Activated CD8-positive, alpha-beta memory T cell treated with anti-CD3 and anti-CD28 coated beads for 36 hours (primary cell): ENCODE data around the gene CHN2. TPM values are rescaled to one million over a fixed set of nuclear protein-coding genes. Genes with fewer than 3 reads are reported as not detected.

ENCODE experiments used
- CTCF ChIA-PET: fragments of 350-600 bp; sonication (Branson Sonifier 250); formaldehyde crosslinking; loops from one replicate; lab custom pipeline; 2021; ENCODE audit warnings: antibody characterized with exemption; lab: Charles Lee
- POLR2A ChIA-PET: fragments of 350-600 bp; sonication (Branson Sonifier 250); formaldehyde crosslinking; loops from one replicate; lab custom pipeline; 2021; ENCODE audit warnings: antibody characterized with exemption; lab: Charles Lee
- total RNA-seq, 2 experiments: library from RNA; stranded (reverse); gene quantifications; one replicate each; pipeline ENCODE4 v1.2.3, GENCODE V29; 2021

CHN2 gene
- total RNA-seq, 2 experiments from 2014 or later, result 4.8 to 6.1 TPM

DNA sequence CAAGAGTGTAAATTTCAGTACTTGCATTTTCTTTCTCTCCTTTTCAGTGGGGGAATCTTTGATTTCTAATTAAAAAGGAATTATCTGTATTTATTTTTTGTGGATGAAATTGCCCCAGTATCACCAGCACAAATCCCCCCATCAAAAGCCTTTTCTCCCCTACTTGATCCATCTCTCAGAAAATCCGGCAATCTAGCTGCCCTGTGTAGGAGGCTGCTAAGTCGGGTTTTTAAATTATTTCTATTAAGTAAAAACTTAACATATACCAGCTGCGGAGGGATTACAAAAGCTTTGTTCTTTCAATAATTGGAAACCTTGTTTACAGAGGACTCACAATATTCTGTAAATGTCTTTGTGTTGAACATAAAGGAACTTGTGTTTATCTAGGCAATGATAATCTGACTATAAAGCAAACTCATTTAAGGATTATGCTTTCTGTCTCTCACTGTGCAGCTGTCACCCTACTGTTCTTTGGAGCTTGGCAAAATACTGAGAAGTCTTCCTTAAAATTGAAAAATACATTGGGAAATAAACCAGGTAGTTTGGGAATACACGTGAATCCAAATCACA is 191.7 kb downstream of the CHN2 start:
- ChIA-PET POLR2A (no interaction called here), CTCF (interaction anchor here (1.2 kb wide), 1 partner anchor 196 kb away, joined by 3 read pairs; no protein-coding TSS in a partner anchor)

DNA sequence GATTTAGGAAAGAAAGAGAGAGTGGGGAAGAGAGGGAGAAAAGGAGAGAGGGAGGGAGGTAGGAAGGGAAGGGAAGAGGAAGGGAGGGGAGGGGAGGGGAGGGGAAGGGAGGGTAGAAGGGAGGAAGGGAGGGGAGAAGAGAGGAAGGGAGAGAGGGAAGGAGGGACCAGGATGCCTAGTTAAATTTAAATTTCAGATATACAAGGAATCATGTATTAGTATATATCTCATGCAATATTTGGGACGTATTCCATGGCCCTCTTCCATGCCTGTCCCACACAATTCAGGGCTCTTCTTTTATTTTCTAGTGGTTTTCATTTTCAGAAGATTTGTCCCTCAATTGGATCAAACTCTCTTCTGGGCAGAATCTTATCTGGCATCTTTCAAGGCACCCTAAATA is 196.7 kb downstream of the CHN2 start:
- CTCF ChIA-PET, result no interaction called here
- POLR2A ChIA-PET, result no interaction called here

DNA sequence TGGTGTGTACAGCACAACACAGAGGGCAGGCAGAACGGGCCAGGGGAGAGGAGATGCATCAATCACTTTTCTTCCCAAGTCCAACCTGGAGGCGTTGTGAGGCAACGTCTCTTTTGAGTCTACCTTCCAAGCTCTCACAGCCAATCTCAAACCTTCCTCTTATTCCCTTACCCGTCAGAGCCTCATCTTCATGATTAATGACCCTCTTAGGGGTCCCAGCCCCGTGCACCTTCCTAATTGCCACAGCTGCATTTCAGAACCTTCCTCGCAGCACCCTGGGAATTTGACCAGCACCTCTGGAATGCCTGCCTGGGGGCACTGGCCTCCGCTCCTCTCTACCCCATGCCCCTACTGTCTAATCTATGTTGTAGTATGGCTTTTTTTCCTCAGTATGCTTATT is 199.7 kb downstream of the CHN2 start:
- CTCF ChIA-PET, result interaction anchor here (0.8 kb wide), 1 partner anchor 1691 kb away, joined by 3 read pairs; no protein-coding TSS in a partner anchor
- POLR2A ChIA-PET, result no interaction called here

DNA sequence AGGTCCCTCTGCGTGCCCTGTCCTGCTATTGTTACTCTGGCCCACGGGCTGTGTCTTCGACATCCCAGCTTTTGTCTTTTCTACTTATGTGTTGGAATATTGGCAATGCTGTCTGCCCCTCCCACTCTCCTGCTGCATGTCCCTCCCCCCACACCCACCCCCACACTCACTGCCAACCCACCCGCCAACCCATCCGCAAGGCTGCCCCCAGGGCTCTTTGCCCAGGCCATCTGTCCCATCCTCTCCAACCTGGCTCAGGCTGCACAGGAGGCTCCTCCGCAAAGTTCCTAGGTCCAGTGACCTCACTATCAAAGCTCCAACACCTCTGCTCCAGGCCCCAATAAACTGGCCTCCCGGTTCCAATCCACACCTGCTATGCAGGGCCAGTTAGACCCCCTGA is 202.0 kb downstream of the CHN2 start:
- ChIA-PET CTCF (interaction anchor here (0.6 to 1.6 kb wide), 2 partner anchors 469 to 1319 kb away, joined by 3 to 4 read pairs; no protein-coding TSS in a partner anchor), POLR2A (no interaction called here)

DNA sequence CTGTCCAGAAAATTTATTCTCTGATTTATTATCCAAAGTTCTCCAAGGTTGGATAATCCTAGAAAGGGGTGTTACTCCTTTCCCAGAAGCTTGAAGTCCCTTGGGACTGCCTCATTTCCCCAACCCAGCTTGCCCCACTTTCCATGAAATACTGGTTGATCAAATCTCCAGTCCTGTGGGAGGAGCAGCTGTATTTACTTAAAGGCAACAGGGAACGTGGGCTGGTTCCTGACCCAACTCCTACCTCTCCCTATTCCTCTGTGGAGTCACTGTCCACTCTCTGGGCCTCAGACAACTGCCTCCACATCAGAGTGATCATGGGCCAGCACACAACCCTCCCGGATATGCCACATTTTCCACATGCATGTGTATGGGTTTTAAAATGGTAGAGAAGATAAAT is 202.8 kb downstream of the CHN2 start:
- CTCF ChIA-PET, result interaction anchor here (0.7 to 1.6 kb wide), 6 partner anchors 11 to 1033 kb away, joined by 3 to 4 read pairs (median 3); no protein-coding TSS in a partner anchor
- POLR2A ChIA-PET, result no interaction called here

DNA sequence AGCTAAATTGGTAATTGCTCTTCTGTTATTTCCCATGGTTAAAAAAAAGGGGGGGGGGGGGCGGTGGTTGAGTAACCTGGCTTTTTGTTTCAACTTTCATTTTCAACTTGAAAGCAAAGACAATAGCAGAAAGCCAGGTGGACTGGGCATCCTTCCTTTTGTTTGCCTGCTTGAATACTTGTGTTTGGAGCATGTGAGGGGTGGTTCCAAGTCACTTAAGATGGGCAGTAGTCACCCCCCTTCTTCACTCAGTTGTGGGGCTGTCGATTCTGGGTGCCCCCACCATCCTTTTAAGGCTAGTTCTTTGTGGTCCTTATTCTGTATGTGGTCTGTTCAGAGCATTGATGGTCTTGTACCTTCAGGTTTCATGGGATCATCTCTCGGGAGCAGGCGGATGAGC is 203.4 kb downstream of the CHN2 start:
- ChIA-PET CTCF (interaction anchor here (0.7 to 1.4 kb wide), 5 partner anchors 10 to 1034 kb away, joined by 3 to 4 read pairs (median 3); no protein-coding TSS in a partner anchor), POLR2A (no interaction called here)

DNA sequence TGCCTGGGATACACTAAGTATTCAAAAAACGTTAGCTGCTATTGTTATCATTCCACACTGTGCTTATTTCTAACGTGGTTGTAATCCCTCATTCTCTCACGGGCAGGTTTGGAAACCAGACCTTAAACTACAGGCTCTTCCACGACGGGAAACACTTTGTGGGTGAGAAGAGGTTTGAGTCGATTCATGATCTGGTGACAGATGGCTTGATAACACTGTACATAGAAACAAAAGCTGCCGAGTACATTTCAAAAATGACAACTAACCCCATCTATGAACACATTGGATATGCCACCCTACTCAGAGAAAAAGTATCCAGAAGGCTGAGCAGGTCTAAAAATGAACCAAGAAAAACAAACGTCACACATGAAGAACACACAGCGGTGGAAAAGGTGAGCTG is 205.9 kb downstream of the CHN2 start:
- ChIA-PET POLR2A (no interaction called here), CTCF (interaction anchor here (1.3 kb wide), 1 partner anchor 210 kb away, joined by 3 read pairs; no protein-coding TSS in a partner anchor)

DNA sequence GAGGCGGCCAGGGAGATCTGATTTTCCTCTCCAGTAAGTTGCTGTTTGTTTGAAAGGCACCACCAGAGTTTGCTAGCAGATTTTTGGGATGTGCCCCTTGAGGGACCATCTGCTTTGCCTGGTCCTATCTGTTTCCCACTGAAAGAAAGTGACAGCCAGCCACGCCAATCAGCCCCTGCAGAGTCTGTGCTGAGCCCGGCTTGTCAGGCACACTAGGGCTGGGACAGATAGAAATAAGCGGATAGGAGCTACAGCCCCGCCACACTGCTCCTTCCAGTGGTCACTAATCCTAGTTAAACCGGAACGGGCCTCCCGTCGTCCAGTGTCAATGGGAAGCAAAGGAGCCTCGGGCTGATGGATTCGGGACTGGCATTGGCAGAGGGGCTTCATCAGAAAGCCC is 207.2 kb downstream of the CHN2 start:
- POLR2A ChIA-PET, result no interaction called here
- CTCF ChIA-PET, result no interaction called here

DNA sequence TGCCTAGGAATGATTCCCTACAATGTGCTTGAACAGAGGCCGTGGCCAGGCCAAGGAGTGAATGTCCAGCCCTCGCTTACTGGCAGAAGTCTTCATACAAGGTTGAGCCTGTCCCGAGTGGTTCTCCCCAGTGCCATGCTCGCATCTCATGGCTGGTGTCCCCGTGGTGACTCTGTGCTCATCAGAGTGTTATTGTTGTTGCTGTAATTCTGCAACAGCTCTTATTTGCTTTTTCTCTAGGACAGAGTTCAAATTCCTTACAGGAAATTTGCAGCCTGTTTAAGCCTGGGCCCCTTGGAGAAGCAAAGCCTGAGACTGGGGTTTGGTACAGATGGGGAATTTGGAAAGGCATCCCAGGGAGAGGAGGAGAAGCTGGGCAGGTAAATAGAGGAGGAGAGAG is 211.3 kb downstream of the CHN2 start:
- ChIA-PET CTCF (interaction anchor here (7.2 kb wide), 1 partner anchor 481 kb away, joined by 75 read pairs; no protein-coding TSS in a partner anchor), POLR2A (no interaction called here)

DNA sequence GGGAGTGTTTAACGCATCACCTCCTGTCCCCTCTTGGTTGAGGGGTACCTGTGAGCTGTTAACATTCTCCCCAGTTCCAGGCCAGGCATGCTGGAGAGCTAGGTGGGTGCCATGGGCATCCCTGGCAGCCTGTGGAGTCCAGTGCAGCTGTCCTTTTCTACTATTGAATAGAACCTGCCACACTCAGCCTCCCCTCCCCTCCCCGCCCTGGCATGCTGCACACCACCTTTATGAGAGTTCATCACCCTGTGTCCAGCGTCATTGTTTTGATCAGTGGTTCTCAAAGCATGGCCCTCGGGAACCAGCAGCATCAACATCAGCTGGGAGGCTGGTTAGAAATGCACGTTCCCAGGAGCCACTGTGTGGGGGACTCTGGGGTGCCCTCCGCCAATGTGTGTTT is 211.8 kb downstream of the CHN2 start:
- CTCF ChIA-PET, result interaction anchor here (7.2 kb wide), 1 partner anchor 481 kb away, joined by 75 read pairs; no protein-coding TSS in a partner anchor
- POLR2A ChIA-PET, result no interaction called here

DNA sequence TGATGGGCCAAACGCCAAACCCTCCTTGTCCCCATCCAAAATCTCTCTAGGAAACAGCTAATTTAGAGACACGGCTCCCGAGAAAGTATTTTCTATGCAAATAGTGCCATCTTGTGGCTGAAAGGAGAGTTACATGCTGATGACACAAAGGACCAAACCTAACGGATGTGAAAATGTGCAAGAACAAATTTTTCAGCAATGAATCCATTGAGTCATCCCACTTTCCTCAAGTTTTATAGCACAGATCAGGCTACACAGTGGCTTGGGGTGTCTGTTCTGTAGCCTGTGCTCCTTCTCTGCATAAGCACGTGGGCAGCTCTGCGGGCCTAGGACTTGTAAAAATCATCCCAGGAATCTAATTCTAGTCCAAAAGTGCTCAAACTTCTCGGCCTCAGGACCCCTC is 214.3 kb downstream of the CHN2 start:
- ChIA-PET CTCF (interaction anchor here (0.6 to 7.2 kb wide), 15 partner anchors 9 to 484 kb away, joined by 3 to 75 read pairs (median 4); partner anchors contain the start of gene CHN2), POLR2A (no interaction called here)

DNA sequence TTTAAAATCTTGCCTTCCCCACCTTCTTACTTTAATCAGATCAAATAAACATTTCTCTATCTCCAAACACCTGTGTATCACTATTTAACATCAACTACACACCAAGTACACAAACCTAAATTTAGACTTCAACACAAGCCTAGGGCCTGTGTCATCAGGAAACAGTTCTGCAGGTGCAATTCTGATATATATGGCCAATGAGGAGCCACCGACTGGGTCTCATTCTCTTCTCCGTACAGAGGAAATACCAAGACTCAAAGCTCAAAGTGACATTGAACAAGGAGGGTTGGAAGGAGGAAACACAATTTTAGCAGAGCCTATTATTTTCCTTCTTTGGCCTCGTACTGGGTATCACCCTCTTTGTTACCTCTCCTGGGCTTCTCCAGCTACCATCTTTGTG is 216.4 kb downstream of the CHN2 start:
- POLR2A ChIA-PET, result no interaction called here
- CTCF ChIA-PET, result interaction anchor here (4.1 to 7.2 kb wide), 2 partner anchors 221 to 486 kb away, joined by 20 to 75 read pairs; no protein-coding TSS in a partner anchor

DNA sequence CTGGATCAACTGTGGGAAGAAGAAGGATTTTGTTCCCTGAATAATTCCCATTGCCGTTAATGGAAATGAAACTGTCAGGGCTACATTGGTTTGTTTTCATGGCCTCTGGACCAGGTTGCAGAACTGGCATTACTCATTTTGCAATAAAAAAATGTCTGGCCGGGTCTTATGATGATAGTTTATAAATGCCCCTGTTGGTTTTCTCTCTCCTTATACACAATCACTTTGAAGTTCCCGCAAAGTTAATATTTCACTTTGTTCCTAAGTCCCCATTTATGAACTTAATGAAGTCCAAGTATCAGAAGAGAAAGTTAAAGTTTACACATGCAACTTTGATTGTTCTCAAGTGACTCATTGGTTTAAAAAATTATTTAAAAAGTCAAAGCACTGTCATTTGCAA is 218.3 kb downstream of the CHN2 start:
- ChIA-PET CTCF (interaction anchor here (7.2 kb wide), 1 partner anchor 488 kb away, joined by 75 read pairs; no protein-coding TSS in a partner anchor), POLR2A (no interaction called here)

DNA sequence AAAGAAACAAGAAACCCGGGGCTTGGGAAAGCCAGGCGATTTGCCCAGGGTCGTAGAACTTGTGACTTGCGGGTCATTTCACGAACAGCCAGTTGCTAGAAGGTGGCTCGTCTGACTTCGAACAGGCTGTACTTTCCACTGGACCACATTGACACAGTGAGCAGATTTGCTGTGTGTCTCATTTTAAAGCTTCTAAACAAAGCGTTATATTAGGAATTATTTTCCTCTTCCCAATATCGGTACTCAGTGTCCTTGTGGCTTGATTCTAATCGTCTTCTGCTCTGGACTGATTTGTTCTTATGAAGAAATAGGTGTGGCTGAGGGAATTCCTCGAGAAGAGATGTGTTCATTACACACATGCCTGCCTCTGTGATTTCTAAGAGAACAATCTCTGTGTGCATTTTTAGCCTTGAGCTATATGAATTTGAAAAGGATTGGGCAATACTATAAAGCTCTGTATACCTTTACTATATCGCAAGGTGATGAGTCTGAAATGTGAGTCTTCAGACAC is 219.1 kb downstream of the CHN2 start:
- POLR2A ChIA-PET, result no interaction called here
- CTCF ChIA-PET, result interaction anchor here (1.4 kb wide), 1 partner anchor 224 kb away, joined by 4 read pairs; no protein-coding TSS in a partner anchor

DNA sequence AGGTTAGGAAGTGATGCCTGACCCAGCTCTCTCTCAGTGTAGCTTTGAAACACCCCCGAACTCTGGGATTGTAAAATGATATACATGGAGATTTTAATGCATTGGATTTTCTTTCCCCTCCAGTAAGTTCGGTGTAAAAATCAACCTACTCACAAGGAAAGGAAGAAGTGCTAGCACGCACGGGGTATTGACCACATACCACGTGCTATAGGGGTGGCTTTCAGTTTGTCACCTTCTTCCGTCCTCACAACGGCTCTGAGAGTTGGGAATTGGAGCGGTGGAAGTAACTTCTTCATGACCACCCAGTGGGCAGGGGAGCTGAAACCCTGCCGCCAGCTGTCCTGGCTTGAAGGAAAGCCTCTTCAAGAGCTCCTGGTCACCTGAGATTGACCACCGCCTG is 219.6 kb downstream of the CHN2 start:
- POLR2A ChIA-PET, result no interaction called here
- CTCF ChIA-PET, result interaction anchor here (1.4 kb wide), 1 partner anchor 224 kb away, joined by 4 read pairs; no protein-coding TSS in a partner anchor

DNA sequence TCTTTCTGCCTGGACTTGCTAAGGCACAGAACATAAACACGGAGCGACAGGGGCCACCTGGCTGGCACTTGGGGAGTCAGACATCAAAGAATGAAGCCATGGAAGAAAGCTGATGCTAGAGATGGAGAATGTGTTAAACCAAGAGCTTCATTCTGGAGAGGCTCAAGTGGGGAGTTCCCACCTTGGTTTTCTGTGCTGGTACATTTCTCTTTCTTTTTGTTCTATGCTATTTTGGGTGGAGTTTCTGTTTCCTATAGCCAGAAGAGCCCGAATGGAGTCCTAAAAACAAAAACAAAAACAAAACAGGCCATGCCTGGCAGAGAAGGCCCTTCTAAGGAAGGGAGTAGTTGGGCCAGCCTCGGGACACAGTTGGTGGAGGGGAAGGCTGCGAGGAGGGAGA is 220.6 kb downstream of the CHN2 start:
- CTCF ChIA-PET, result no interaction called here
- POLR2A ChIA-PET, result no interaction called here

DNA sequence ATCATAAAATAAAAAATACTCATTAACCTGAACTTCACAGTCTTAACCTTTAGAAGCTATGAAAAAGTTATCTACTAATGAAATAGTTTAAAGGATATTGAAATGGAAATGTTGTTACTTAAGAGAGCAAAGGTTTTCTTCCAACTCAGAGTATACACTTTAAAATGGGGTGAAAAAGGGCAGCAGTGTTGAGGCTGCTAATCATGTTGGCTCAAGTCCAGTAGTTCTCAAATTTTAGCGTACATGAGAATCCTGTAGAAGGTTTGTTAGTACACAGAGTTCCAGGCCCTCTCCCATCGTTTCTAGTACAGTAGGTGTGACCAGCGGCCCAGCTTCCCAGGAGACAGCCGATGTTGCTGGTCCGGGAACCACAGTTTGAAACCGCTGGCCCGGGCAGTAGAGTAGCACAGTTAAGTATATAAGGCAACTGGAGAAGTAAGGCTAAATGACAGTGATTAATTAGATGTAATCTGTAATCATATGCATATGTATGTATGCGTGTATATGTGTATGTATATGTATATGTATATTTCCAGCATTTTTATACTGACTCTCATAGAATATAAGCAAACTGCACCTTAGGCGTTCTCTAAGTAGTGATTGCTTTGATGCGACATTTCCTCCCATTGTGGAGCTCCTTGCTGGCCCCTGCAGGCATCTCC is 221.8 kb downstream of the CHN2 start:
- ChIA-PET CTCF (no interaction called here), POLR2A (no interaction called here)

DNA sequence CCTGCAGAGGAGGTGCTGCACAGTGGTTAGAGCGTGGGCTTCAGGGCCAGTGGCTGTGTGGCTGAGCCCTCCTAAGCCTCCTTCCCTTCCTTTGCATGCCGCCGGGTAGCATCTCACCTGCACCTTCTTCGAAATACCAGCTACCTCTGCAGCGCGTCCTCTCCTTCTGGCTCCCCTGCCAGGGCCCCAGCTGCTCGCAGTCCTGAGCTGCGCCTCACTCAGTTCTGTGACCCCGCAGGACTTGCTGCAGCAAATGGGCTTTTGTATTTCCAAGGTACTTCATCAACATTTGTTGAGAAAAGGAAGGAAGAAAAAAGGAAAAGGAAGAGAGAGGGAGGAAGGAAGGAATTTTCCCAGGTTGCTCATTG is 222.3 kb downstream of the CHN2 start:
- POLR2A ChIA-PET, result no interaction called here
- CTCF ChIA-PET, result interaction anchor here (0.6 to 0.7 kb wide), 2 partner anchors 74 to 90 kb away, joined by 3 read pairs; no protein-coding TSS in a partner anchor

DNA sequence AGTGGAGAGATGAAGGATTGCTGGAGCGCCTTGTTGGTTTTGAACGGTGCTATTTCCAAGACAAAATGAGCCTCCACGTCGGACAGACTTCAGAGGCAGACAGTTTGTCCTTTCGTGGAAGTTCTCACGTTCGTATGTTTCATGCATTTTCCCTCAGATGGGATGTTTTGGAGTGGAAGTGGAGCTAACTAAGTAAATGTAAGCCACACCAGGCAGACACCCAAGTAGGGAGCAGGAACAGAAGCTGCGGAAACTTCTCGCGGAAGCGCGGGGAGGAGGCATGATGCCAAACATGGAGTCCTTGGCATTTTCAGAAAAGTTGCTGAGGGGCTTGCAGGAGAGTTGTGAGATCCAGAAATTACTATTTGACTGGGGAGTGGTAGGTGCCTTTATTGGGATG is 223.5 kb downstream of the CHN2 start:
- ChIA-PET POLR2A (no interaction called here), CTCF (interaction anchor here (0.9 to 1.3 kb wide), 3 partner anchors 9 to 496 kb away, joined by 3 to 4 read pairs (median 3); no protein-coding TSS in a partner anchor)

DNA sequence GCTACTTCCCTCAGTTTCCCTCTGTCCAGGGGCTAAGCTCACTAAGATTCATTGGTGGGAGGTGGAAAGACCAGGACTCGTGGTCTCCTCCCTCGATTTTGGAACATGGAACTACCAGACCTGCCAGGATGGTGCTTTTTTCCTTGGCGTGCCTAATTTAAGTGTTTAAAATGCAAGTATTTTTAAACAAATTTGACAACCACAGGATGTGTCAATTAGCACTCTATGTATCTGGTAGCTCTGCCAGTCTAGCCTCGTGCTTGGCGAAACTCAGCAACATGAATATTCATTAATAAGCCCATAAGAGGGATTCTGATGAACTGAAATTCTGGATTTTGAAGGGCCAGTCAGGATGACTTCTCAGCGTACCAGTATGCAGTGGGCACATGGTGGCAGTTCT is 224.1 kb downstream of the CHN2 start:
- ChIA-PET CTCF (interaction anchor here (0.9 to 1.3 kb wide), 4 partner anchors 10 to 496 kb away, joined by 3 to 4 read pairs (median 3); no protein-coding TSS in a partner anchor), POLR2A (no interaction called here)
